HCT116 (cell line): ENCODE measurements around the gene ZBTB38.

Experiments
- EZH2 ChIP-seq: fragments of 200-600 bp; sonication (generic); IDR thresholded peaks from 2 replicates; pipeline ENCODE4 v1.6.1; 2017; ENCODE audit warnings: antibody characterized with exemption, mixed run types
- EZH2phosphoT487 ChIP-seq: fragments of 200-600 bp; IDR thresholded peaks from 2 replicates; pipeline ENCODE4 v1.6.1; 2018; ENCODE audit warnings: antibody characterized with exemption, borderline replicate concordance
- POLR2A ChIP-seq: IDR thresholded peaks from 2 replicates; pipeline ENCODE4 v1.7.0; 2011; ENCODE audit warnings: borderline replicate concordance; ENCODE audit not compliant: insufficient read depth, insufficient read length; ENCODE audit errors: extremely low read depth
- POLR2AphosphoS5 ChIP-seq: IDR thresholded peaks from 2 replicates; pipeline ENCODE4 v1.6.1; 2011; ENCODE audit warnings: mild to moderate bottlenecking, low read depth, low read length, moderate library complexity
- YY1 ChIP-seq: IDR thresholded peaks from 2 replicates; pipeline ENCODE4 v1.6.1; 2011; ENCODE audit warnings: low read length, low read depth, moderate library complexity, mild to moderate bottlenecking; ENCODE audit not compliant: insufficient replicate concordance; ENCODE audit errors: extremely low read depth
- TF ChIP-seq, protein P1 (sequence below), 3 experiments: fragments of 200-600 bp in 1 of 3; sonication (generic) in 1 of 3; IDR thresholded peaks in 2 of 3; conservative IDR thresholded peaks in 1 of 3; 2 replicates each; pipeline ENCODE4 v1.5.1; 2012 to 2017; ENCODE audit warnings: low read depth in 2 of 3, low read length in 2 of 3, antibody characterized with exemption in 1 of 3, borderline replicate concordance in 1 of 3, control low read depth in 1 of 3, mild to moderate bottlenecking in 1 of 3, mixed read lengths in 1 of 3, mixed run types in 1 of 3, moderate library complexity in 1 of 3; ENCODE audit not compliant: insufficient read depth in 1 of 3
- TF ChIP-seq, protein P2 (sequence below): IDR thresholded peaks from 2 replicates; pipeline ENCODE4 v1.6.1; 2012; ENCODE audit warnings: low read depth
- TF ChIP-seq, protein P3 (sequence below): IDR thresholded peaks from 2 replicates; pipeline ENCODE4 v1.6.1; 2012
- TF ChIP-seq, protein P4 (sequence below): IDR thresholded peaks from 2 replicates; pipeline ENCODE4 v1.6.1; 2012

DNA sequence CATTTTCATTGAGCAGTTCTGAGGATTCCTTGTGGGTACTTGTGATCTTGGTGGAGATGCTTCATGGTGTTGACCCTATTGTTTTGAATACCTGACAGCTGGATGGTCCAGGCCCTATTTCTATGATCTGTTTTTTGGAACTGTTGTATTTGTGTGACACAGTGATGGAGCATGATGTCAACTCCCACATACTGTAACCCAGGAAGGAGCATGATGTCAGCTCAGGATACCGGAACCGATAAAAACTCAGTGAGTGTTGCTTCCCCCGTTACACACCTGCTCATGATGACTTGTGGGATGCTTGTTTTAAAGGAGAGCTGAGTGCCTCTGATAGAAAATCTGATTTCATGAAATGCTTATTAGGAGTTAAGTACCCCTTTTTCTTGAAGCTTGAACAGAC is 45.1 kb downstream of the ZBTB38 start:
- TF ChIP-seq EZH2 (no peak), POLR2A (no peak), YY1 (no peak), POLR2AphosphoS5 (no peak), EZH2phosphoT487 (no peak)
- TF ChIP-seq, protein P1, sequence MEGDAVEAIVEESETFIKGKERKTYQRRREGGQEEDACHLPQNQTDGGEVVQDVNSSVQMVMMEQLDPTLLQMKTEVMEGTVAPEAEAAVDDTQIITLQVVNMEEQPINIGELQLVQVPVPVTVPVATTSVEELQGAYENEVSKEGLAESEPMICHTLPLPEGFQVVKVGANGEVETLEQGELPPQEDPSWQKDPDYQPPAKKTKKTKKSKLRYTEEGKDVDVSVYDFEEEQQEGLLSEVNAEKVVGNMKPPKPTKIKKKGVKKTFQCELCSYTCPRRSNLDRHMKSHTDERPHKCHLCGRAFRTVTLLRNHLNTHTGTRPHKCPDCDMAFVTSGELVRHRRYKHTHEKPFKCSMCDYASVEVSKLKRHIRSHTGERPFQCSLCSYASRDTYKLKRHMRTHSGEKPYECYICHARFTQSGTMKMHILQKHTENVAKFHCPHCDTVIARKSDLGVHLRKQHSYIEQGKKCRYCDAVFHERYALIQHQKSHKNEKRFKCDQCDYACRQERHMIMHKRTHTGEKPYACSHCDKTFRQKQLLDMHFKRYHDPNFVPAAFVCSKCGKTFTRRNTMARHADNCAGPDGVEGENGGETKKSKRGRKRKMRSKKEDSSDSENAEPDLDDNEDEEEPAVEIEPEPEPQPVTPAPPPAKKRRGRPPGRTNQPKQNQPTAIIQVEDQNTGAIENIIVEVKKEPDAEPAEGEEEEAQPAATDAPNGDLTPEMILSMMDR (IDR thresholded peaks at IDR 0.05 in 2 of 3, conservative IDR thresholded peaks at IDR 0.05 in 1 of 3; ENCODE audit: borderline replicate concordance in 1 of 3, insufficient read depth in 1 of 3, low read depth in 2 of 3, low read length in 2 of 3), result no peak
- TF ChIP-seq, protein P2, sequence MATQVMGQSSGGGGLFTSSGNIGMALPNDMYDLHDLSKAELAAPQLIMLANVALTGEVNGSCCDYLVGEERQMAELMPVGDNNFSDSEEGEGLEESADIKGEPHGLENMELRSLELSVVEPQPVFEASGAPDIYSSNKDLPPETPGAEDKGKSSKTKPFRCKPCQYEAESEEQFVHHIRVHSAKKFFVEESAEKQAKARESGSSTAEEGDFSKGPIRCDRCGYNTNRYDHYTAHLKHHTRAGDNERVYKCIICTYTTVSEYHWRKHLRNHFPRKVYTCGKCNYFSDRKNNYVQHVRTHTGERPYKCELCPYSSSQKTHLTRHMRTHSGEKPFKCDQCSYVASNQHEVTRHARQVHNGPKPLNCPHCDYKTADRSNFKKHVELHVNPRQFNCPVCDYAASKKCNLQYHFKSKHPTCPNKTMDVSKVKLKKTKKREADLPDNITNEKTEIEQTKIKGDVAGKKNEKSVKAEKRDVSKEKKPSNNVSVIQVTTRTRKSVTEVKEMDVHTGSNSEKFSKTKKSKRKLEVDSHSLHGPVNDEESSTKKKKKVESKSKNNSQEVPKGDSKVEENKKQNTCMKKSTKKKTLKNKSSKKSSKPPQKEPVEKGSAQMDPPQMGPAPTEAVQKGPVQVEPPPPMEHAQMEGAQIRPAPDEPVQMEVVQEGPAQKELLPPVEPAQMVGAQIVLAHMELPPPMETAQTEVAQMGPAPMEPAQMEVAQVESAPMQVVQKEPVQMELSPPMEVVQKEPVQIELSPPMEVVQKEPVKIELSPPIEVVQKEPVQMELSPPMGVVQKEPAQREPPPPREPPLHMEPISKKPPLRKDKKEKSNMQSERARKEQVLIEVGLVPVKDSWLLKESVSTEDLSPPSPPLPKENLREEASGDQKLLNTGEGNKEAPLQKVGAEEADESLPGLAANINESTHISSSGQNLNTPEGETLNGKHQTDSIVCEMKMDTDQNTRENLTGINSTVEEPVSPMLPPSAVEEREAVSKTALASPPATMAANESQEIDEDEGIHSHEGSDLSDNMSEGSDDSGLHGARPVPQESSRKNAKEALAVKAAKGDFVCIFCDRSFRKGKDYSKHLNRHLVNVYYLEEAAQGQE, result no peak
- TF ChIP-seq, protein P3, sequence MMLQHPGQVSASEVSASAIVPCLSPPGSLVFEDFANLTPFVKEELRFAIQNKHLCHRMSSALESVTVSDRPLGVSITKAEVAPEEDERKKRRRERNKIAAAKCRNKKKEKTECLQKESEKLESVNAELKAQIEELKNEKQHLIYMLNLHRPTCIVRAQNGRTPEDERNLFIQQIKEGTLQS, result no peak
- TF ChIP-seq, protein P4, sequence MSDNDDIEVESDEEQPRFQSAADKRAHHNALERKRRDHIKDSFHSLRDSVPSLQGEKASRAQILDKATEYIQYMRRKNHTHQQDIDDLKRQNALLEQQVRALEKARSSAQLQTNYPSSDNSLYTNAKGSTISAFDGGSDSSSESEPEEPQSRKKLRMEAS, result no peak
